Epithelial cell of proximal tubule (primary cell): ENCODE results near the gene NINL. TPM values are rescaled to one million over a fixed set of nuclear protein-coding genes. Genes with fewer than 3 reads are reported as not detected.
"Not testable (repeated sequence)": the region's sequence is repeated elsewhere in the genome, so short reads cannot be mapped to it uniquely, and the experiment has no call there.

Experiments used
- DNase-seq: peaks from one replicate; pipeline ENCODE4 v3.0.0-alpha.2; 2011; ENCODE audit warnings: low read depth
- H3K4me3 ChIP-seq: 2 replicates; pipeline ENCODE4 v1.5.1; 2011; ENCODE audit warnings: low read depth, mild to moderate bottlenecking, low read length
- CTCF ChIP-seq: conservative IDR thresholded peaks from 2 replicates; pipeline ENCODE4 v1.5.1; 2012; ENCODE audit warnings: low read depth, mild to moderate bottlenecking, low read length
- total RNA-seq: library from RNA; depleted of rRNA; stranded (reverse); fragments of >200 nt; gene quantifications from 2 replicates; pipeline ENCODE4 v1.2.3, GENCODE V29; 2015

The NINL gene
- total RNA-seq, 1 donor from 2014 or later = 13.5 TPM

GRCh38 chr20:25503936-25504335, 81.4 kb downstream of the NINL start:
- H3K4me3 ChIP-seq = no peak overlapping the region
- DNase-seq = no peak
- TF ChIP-seq CTCF = no peak

- not testable (repeated sequence) for H3K4me3 ChIP-seq
Observed at GRCh38 chr20:25503051-25503639, 82.2 kb downstream of the NINL start.

GRCh38 chr20:25500880-25501351, 84.4 kb downstream of the NINL start:
- DNase-seq = no peak
- H3K4me3 ChIP-seq = no peak overlapping the region
- no peak for TF ChIP-seq CTCF

More at GRCh38 chr20:25503051-25503639, 82.2 kb downstream of the NINL start:
- DNase-seq = not testable (repeated sequence)

GRCh38 chr20:25499855-25500434, 85.4 kb downstream of the NINL start:
- TF ChIP-seq CTCF = no peak
- DNase-seq = no peak
- H3K4me3 ChIP-seq = no peak overlapping the region

- no peak for TF ChIP-seq CTCF
- H3K4me3 ChIP-seq = no peak overlapping the region
- no peak for DNase-seq
Observed at GRCh38 chr20:25499031-25499430, 86.3 kb downstream of the NINL start.

- no peak overlapping the region for H3K4me3 ChIP-seq
- no peak for DNase-seq
- TF ChIP-seq CTCF = no peak
Observed at GRCh38 chr20:25498280-25498606, 87.1 kb downstream of the NINL start.

- TF ChIP-seq CTCF = no peak
- DNase-seq = no peak
- no peak overlapping the region for H3K4me3 ChIP-seq
Observed at GRCh38 chr20:25497586-25498279, 87.6 kb downstream of the NINL start.
